Placental epithelial cell (primary cell): ENCODE results near the gene THUMPD2. TPM values are rescaled to one million over a fixed set of nuclear protein-coding genes. Genes with fewer than 3 reads are reported as not detected.

Experiments used
- total RNA-seq: library from RNA; depleted of rRNA; stranded (reverse); fragments of >200 nt; gene quantifications from 2 replicates; pipeline ENCODE4 v1.2.3, GENCODE V29; 2012

The THUMPD2 gene
- 6.7 and 9.8 TPM in 2 replicates for total RNA-seq

GRCh38 chr2:39778775-39779340 is at the start of gene THUMPD2:
Gene THUMPD2, minus strand, starts transcription at chr2:39779258. Its CDS starts 19 bp downstream, at chr2:39779239.

Other genes starting within 250 kb of the THUMPD2 start
- gene TMEM178A, start 113.3 kb downstream of the THUMPD2 start, total RNA-seq, result 0.79 TPM in 1 of 2 replicates, not detected in the other